NCI-H2196 treated with DMSO at 0.1 percent for 48 hours (cell line): Measurements from ENCODE around the gene NME1.

Experiments
- DNase-seq: peaks from one replicate; lab custom pipeline; 2025; ENCODE audit not compliant: unreplicated experiment; lab: John Stamatoyannopoulos, UW

The NME1 gene

GRCh38 chr17:51188271-51188833 is 35.0 kb downstream of the NME1 start:
- no peak for DNase-seq

GRCh38 chr17:51189162-51189561 is 35.8 kb downstream of the NME1 start:
- no peak for DNase-seq

- DNase-seq, result no peak
Measured at GRCh38 chr17:51189628-51190027, 36.3 kb downstream of the NME1 start.

GRCh38 chr17:51191895-51192294 is 38.5 kb downstream of the NME1 start:
- DNase-seq, result no peak

- no peak for DNase-seq
Measured at GRCh38 chr17:51197754-51198153, 44.4 kb downstream of the NME1 start.

- no peak for DNase-seq
Measured at GRCh38 chr17:51200295-51200694, 46.9 kb downstream of the NME1 start.

GRCh38 chr17:51200846-51201245 is 47.5 kb downstream of the NME1 start:
- DNase-seq, result no peak

GRCh38 chr17:51203838-51204237 is 50.5 kb downstream of the NME1 start:
- DNase-seq, result no peak
